ENCODE measurements around the gene DNAH9.

GRCh38 chr17:11779892-11780291 lies 181.6 kb downstream of the DNAH9 start:
- no peak for TF ChIP-seq CTCF (IDR thresholded peaks at IDR 0.05)
- TF ChIP-seq POLR2A (IDR thresholded peaks at IDR 0.05): no peak
